Measurements from ENCODE around the gene XKR7. TPM values are rescaled to one million over a fixed set of nuclear protein-coding genes. Genes with fewer than 3 reads are reported as not detected.

The XKR7 gene
- total RNA-seq, 1 experiment from 2014 or later, result not detected

- Histone ChIP-seq H3F3A (ENCODE audit: low read length, unreplicated experiment) (no peaks in the 10 kb centered on the region), H3K4me2 (ENCODE audit: low read length) (no peak overlapping the region), H3K4me3 (ENCODE audit: low read length) (no peak overlapping the region), H3K9me2 (replicated peaks; ENCODE audit: low read length) (no peaks in the 10 kb centered on the region), H2AFZ (ENCODE audit: low read length) (no peak overlapping the region), H3K9ac (ENCODE audit: low read length) (no peak overlapping the region), H4K20me1 (ENCODE audit: low read length) (no peaks in the 10 kb centered on the region), H3K27ac (ENCODE audit: low read length) (no peak overlapping the region), H3K9me3 (ENCODE audit: low read length) (no peaks in the 10 kb centered on the region), H3K79me2 (ENCODE audit: low read length) (no peaks in the 10 kb centered on the region), H3K4me1 (ENCODE audit: insufficient read depth, low read length) (no peaks in the 10 kb centered on the region), H3K36me3 (ENCODE audit: low read depth, low read length) (no peaks in the 10 kb centered on the region), H3K27me3 (ENCODE audit: low read length) (no peaks in the 10 kb centered on the region)
- no peak for ATAC-seq
- intact Hi-C loops (cut with micrococcal nuclease), result no loop called here
- BruUV-seq (replicated peaks), result no TSS peak
- TF ChIP-seq CTCF (conservative IDR thresholded peaks at IDR 0.05; ENCODE audit: low read depth, low read length) (no peak), EZH2phosphoT487 (IDR thresholded peaks at IDR 0.05; ENCODE audit: borderline replicate concordance, low read length) (no peak)
- DNase-seq, result no peak
- CTCF ChIA-PET, result no interaction called here
- POLR2A ChIA-PET (ENCODE audit: unreplicated experiment), result no interaction called here
Observed at GRCh38 chr20:31936420-31936819, 31.5 kb upstream of the XKR7 start.

- ChIA-PET POLR2A (ENCODE audit: unreplicated experiment) (no interaction called here), CTCF (no interaction called here)
- no TSS peak for BruUV-seq (replicated peaks)
- Histone ChIP-seq H2AFZ (ENCODE audit: low read length) (no peak overlapping the region), H3K4me2 (ENCODE audit: low read length) (no peak overlapping the region), H4K20me1 (ENCODE audit: low read length) (no peaks in the 10 kb centered on the region), H3K9me2 (replicated peaks; ENCODE audit: low read length) (no peaks in the 10 kb centered on the region), H3K9me3 (ENCODE audit: low read length) (no peaks in the 10 kb centered on the region), H3K27me3 (ENCODE audit: low read length) (no peaks in the 10 kb centered on the region), H3K4me3 (ENCODE audit: low read length) (no peak overlapping the region), H3K79me2 (ENCODE audit: low read length) (no peaks in the 10 kb centered on the region), H3K27ac (ENCODE audit: low read length) (no peak overlapping the region), H3K9ac (ENCODE audit: low read length) (no peak overlapping the region), H3K4me1 (ENCODE audit: insufficient read depth, low read length) (no peaks in the 10 kb centered on the region), H3F3A (ENCODE audit: low read length, unreplicated experiment) (no peaks in the 10 kb centered on the region), H3K36me3 (ENCODE audit: low read depth, low read length) (no peaks in the 10 kb centered on the region)
- DNase-seq, result no peak
- TF ChIP-seq EZH2phosphoT487 (IDR thresholded peaks at IDR 0.05; ENCODE audit: borderline replicate concordance, low read length) (no peak), EZH2 (IDR thresholded peaks at IDR 0.05; ENCODE audit: low read length, unreplicated experiment) (no peak), CTCF (conservative IDR thresholded peaks at IDR 0.05; ENCODE audit: low read depth, low read length) (no peak)
- intact Hi-C loops (cut with micrococcal nuclease), result no loop called here
- no peak for ATAC-seq
Observed at GRCh38 chr20:31937820-31938219, 30.1 kb upstream of the XKR7 start.

GRCh38 chr20:31939661-31940060 lies 28.3 kb upstream of the XKR7 start:
- peaks cover 5% of the 10 kb centered on the region; the same call in 1 of the 2 replicates for H3K36me3 ChIP-seq (ENCODE audit: low read depth, low read length)
- CTCF ChIA-PET, result no interaction called here
- no peak for TF ChIP-seq EZH2phosphoT487 (IDR thresholded peaks at IDR 0.05; ENCODE audit: borderline replicate concordance, low read length)
- TF ChIP-seq EZH2 (IDR thresholded peaks at IDR 0.05; ENCODE audit: low read length, unreplicated experiment), result no peak
- TF ChIP-seq CTCF (conservative IDR thresholded peaks at IDR 0.05; ENCODE audit: low read depth, low read length), result no peak
- no peaks in the 10 kb centered on the region for H3K9me2 ChIP-seq (replicated peaks; ENCODE audit: low read length)
- ATAC-seq (no peak), DNase-seq (no peak)
- no peak overlapping the region for H3K4me2 ChIP-seq (ENCODE audit: low read length)
- intact Hi-C loops (cut with micrococcal nuclease), result no loop called here
- BruUV-seq (replicated peaks), result no TSS peak
- no peaks in the 10 kb centered on the region for H3K9me3 ChIP-seq (ENCODE audit: low read length)
- no peak overlapping the region for H3K27ac ChIP-seq (ENCODE audit: low read length)
- no peak overlapping the region for H3K4me3 ChIP-seq (ENCODE audit: low read length)
- no peaks in the 10 kb centered on the region for H3K79me2 ChIP-seq (ENCODE audit: low read length)
- H2AFZ ChIP-seq (ENCODE audit: low read length), result no peak overlapping the region
- no peaks in the 10 kb centered on the region for H3F3A ChIP-seq (ENCODE audit: low read length, unreplicated experiment)
- no peaks in the 10 kb centered on the region for H4K20me1 ChIP-seq (ENCODE audit: low read length)
- no peaks in the 10 kb centered on the region for H3K4me1 ChIP-seq (ENCODE audit: insufficient read depth, low read length)
- no peaks in the 10 kb centered on the region for H3K27me3 ChIP-seq (ENCODE audit: low read length)
- H3K9ac ChIP-seq (ENCODE audit: low read length), result no peak overlapping the region
- POLR2A ChIA-PET (ENCODE audit: unreplicated experiment), result interaction anchor here (0.7 kb wide), 2 partner anchors 14 to 334 kb away, joined by 3 to 5 read pairs; no protein-coding TSS in a partner anchor

Measured in PC-3 (cell line).